PC-9 (cell line): ENCODE results near the gene APOH. TPM values are rescaled to one million over a fixed set of nuclear protein-coding genes. Genes with fewer than 3 reads are reported as not detected.

Experiments
- BruUV-seq: library from RNA; stranded (reverse); fragments of 400-500 nt; replicated peaks from 2 replicates; lab custom pipeline; 2021; lab: Mats Ljungman, UMichigan
- CTCF ChIA-PET: fragments of 300-600 bp; sonication (Branson Sonifier 250); formaldehyde crosslinking; loops from one replicate; lab custom pipeline; 2022; ENCODE audit warnings: antibody characterized with exemption; lab: Charles Lee
- POLR2A ChIA-PET: fragments of 300-600 bp; sonication (Branson Sonifier 250); formaldehyde crosslinking; loops from one replicate; lab custom pipeline; 2022; ENCODE audit warnings: antibody characterized with exemption; ENCODE audit not compliant: unreplicated experiment; lab: Charles Lee
- DNase-seq, 2 experiments: peaks; one replicate each; pipeline versions ENCODE4 v3.0.0 to v3.0.0-alpha.2; 2015 to 2022; ENCODE audit warnings: mixed read lengths in 1 of 2
- H2AFZ ChIP-seq: fragments of 200-600 bp; sonication (generic); 2 replicates; pipeline ENCODE4 v1.8.1; 2017; ENCODE audit warnings: antibody characterized with exemption
- H3F3A ChIP-seq: fragments of 200-600 bp; sonication (generic); 2 replicates; pipeline ENCODE4 v1.8.1; 2017; ENCODE audit warnings: antibody characterized with exemption, mild to moderate bottlenecking, low read depth; ENCODE audit not compliant: insufficient read depth
- H3K27ac ChIP-seq: fragments of 200-600 bp; sonication (generic); 2 replicates; pipeline ENCODE4 v1.6.1; 2016; ENCODE audit warnings: mixed run types
- H3K27me3 ChIP-seq: fragments of 200-600 bp; sonication (generic); 2 replicates; pipeline ENCODE4 v1.6.1; 2016; ENCODE audit warnings: low read depth, mixed run types; ENCODE audit not compliant: insufficient read depth
- H3K36me3 ChIP-seq: fragments of 200-600 bp; sonication (generic); 2 replicates; pipeline ENCODE4 v1.6.1; 2016; ENCODE audit warnings: low read depth, mixed run types
- H3K4me1 ChIP-seq: fragments of 200-600 bp; sonication (generic); replicated peaks from 2 replicates; pipeline ENCODE4 v1.6.1; 2016; ENCODE audit warnings: mixed run types; ENCODE audit not compliant: insufficient read depth
- H3K4me2 ChIP-seq: fragments of 200-600 bp; sonication (generic); 2 replicates; pipeline ENCODE4 v1.6.1; 2017; ENCODE audit warnings: mixed run types
- H3K4me3 ChIP-seq: fragments of 200-600 bp; sonication (generic); 2 replicates; pipeline ENCODE4 v1.6.1; 2016; ENCODE audit warnings: mixed run types
- H3K79me2 ChIP-seq: fragments of 200-600 bp; sonication (generic); 2 replicates; pipeline ENCODE4 v1.6.1; 2017; ENCODE audit warnings: low read depth, mixed run types
- H3K9me2 ChIP-seq: fragments of 200-600 bp; sonication (generic); 2 replicates; pipeline ENCODE4 v1.8.1; 2017; ENCODE audit warnings: mild to moderate bottlenecking; ENCODE audit not compliant: insufficient read depth
- H3K9me3 ChIP-seq: fragments of 200-600 bp; sonication (generic); 2 replicates; pipeline ENCODE4 v1.8.1; 2016; ENCODE audit warnings: low read depth; ENCODE audit not compliant: insufficient read depth
- H4K20me1 ChIP-seq: fragments of 200-600 bp; sonication (generic); 2 replicates; pipeline ENCODE4 v1.8.1; 2017; ENCODE audit not compliant: insufficient read depth
- EZH2 ChIP-seq: fragments of 200-600 bp; sonication (generic); IDR thresholded peaks from 2 replicates; pipeline ENCODE4 v1.8.0; 2017; ENCODE audit warnings: antibody characterized with exemption, low read depth
- intact Hi-C: fragments of 100-400 bp; cut with micrococcal nuclease; formaldehyde crosslinking; loops from one replicate; pipeline ENCODE4 v1.10.0; 2022; ENCODE audit not compliant: unreplicated experiment
- total RNA-seq: library from RNA; stranded (reverse); gene quantifications from 2 replicates; pipeline ENCODE4 v1.2.3, GENCODE V29; 2021
- TF ChIP-seq, protein P1 (sequence below): fragments of 200-600 bp; sonication (generic); conservative IDR thresholded peaks from 2 replicates; pipeline ENCODE4 v1.6.1; 2017; ENCODE audit warnings: mixed run types, antibody characterized with exemption, mild to moderate bottlenecking, moderate library complexity

Gene APOH
- total RNA-seq, 1 experiment from 2014 or later: not detected

GRCh38 chr17:66275651-66276050, 46.4 kb upstream of the APOH start:
- H3K9me3 ChIP-seq: no peaks in the 10 kb centered on the region
- TF ChIP-seq, protein P1, sequence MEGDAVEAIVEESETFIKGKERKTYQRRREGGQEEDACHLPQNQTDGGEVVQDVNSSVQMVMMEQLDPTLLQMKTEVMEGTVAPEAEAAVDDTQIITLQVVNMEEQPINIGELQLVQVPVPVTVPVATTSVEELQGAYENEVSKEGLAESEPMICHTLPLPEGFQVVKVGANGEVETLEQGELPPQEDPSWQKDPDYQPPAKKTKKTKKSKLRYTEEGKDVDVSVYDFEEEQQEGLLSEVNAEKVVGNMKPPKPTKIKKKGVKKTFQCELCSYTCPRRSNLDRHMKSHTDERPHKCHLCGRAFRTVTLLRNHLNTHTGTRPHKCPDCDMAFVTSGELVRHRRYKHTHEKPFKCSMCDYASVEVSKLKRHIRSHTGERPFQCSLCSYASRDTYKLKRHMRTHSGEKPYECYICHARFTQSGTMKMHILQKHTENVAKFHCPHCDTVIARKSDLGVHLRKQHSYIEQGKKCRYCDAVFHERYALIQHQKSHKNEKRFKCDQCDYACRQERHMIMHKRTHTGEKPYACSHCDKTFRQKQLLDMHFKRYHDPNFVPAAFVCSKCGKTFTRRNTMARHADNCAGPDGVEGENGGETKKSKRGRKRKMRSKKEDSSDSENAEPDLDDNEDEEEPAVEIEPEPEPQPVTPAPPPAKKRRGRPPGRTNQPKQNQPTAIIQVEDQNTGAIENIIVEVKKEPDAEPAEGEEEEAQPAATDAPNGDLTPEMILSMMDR: no peak
- no peak for TF ChIP-seq EZH2
- H3K36me3 ChIP-seq: no peaks in the 10 kb centered on the region
- intact Hi-C loops: loop anchor here (1.0 to 5.0 kb wide), 2 partner anchors 192 to 292 kb away; no protein-coding TSS in a partner anchor
- DNase-seq: peak; percentile 80 to 98
- H3F3A ChIP-seq: peaks cover 62% of the 10 kb centered on the region
- ChIA-PET POLR2A (interaction anchor here (0.6 kb wide), 1 partner anchor 386 kb away, joined by 3 read pairs; no protein-coding TSS in a partner anchor), CTCF (interaction anchor here (0.6 to 0.7 kb wide), 3 partner anchors 30 to 1169 kb away, joined by 3 to 8 read pairs (median 5); no protein-coding TSS in a partner anchor)
- no peaks in the 10 kb centered on the region for H3K79me2 ChIP-seq
- BruUV-seq: no TSS peak
- H3K4me2 ChIP-seq: peak overlapping the region; percentile 73
- H3K4me3 ChIP-seq: peak overlapping the region; percentile 29; the same call in 1 of the 2 replicates
- H3K4me1 ChIP-seq: peaks cover 73% of the 10 kb centered on the region
- H3K27ac ChIP-seq: peak overlapping the region; percentile 82
- no peaks in the 10 kb centered on the region for H3K27me3 ChIP-seq
- H2AFZ ChIP-seq: no peak overlapping the region
- no peaks in the 10 kb centered on the region for H4K20me1 ChIP-seq
- H3K9me2 ChIP-seq: no peaks in the 10 kb centered on the region

- H3K4me1 ChIP-seq: peaks cover 69% of the 10 kb centered on the region
- no peak for TF ChIP-seq EZH2
- TF ChIP-seq, protein P1: no peak
Measured at GRCh38 chr17:66273586-66273848, 44.3 kb upstream of the APOH start.

DNA sequence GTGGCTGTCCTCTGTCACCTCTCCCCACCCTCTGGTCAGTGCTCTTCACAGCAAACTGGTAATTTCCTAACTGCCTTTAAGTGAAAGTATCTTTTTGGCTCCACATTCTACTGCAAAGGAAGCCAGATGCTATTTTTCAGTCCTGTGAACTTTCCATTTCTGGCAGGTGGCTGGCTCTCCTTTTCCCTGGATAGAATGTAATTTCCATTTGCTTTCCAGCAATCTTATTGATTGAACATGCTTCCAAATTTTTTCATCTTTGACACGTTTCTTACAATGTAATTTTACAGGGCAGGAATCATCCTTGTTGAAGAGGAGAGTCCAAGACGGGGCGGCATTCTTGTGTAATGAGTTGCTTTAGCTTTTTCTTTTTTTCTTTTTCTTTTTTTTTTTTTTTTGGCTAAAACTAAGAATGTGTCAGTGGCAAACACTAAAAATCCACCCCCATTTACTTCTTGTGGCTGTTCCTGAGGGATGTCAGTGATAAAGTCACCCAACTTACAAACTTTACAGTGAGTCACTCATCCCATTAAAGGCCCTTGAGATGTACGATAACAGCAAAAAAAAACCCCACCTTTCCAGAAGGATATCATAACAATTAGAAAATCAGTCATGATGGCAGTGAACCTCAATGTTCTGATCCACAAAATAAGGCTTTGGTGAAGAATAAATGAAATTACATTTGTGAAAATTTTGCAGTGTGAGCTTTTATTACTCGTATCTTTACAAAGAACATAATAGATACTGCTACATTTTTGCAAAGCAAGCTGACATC, 43.8 kb upstream of the APOH start:
- Histone ChIP-seq H3K9me2 (no peaks in the 10 kb centered on the region), H4K20me1 (no peaks in the 10 kb centered on the region), H3F3A (peaks cover 58% of the 10 kb centered on the region), H3K27ac (peak overlapping the region; percentile 71), H3K4me2 (peak overlapping the region; percentile 70), H3K79me2 (no peaks in the 10 kb centered on the region), H3K4me3 (peak overlapping the region; percentile 42; the same call in 1 of the 2 replicates), H3K36me3 (no peaks in the 10 kb centered on the region), H3K9me3 (no peaks in the 10 kb centered on the region), H3K27me3 (no peaks in the 10 kb centered on the region), H3K4me1 (peaks cover 65% of the 10 kb centered on the region), H2AFZ (no peak overlapping the region)
- DNase-seq: peak; percentile 39 to 94
- TF ChIP-seq, protein P1: no peak
- TF ChIP-seq EZH2: no peak
- intact Hi-C loops: no loop called here
- POLR2A ChIA-PET: interaction anchor here (0.6 kb wide), 1 partner anchor 1298 kb away, joined by 5 read pairs; no protein-coding TSS in a partner anchor
- no TSS peak for BruUV-seq
- CTCF ChIA-PET: interaction anchor here (0.6 to 0.7 kb wide), 2 partner anchors 31 to 195 kb away, joined by 4 to 7 read pairs; no protein-coding TSS in a partner anchor

More at GRCh38 chr17:66273586-66273848, 44.3 kb upstream of the APOH start:
- no TSS peak for BruUV-seq
- no peaks in the 10 kb centered on the region for H3K79me2 ChIP-seq
- POLR2A ChIA-PET: no interaction called here
- H3F3A ChIP-seq: peaks cover 62% of the 10 kb centered on the region
- H3K4me3 ChIP-seq: no peak overlapping the region
- no peaks in the 10 kb centered on the region for H3K9me3 ChIP-seq
- H2AFZ ChIP-seq: no peak overlapping the region
- H3K4me2 ChIP-seq: peak overlapping the region; percentile 70
- DNase-seq: no peak
- no peaks in the 10 kb centered on the region for H3K36me3 ChIP-seq
- CTCF ChIA-PET: interaction anchor here (0.6 kb wide), 1 partner anchor 31 kb away, joined by 7 read pairs; no protein-coding TSS in a partner anchor
- H3K27me3 ChIP-seq: no peaks in the 10 kb centered on the region
- peak overlapping the region; percentile 71 for H3K27ac ChIP-seq
- H4K20me1 ChIP-seq: no peaks in the 10 kb centered on the region
- H3K9me2 ChIP-seq: no peaks in the 10 kb centered on the region
- intact Hi-C loops: no loop called here
